HUES64 (cell line): Measurements from ENCODE around the gene C2CD3.
"Not testable (repeated sequence)": the region's sequence is repeated elsewhere in the genome, so short reads cannot be mapped to it uniquely, and the experiment has no call there.

Source experiments
- H3K27ac ChIP-seq: 2 replicates; pipeline ENCODE4 v1.7.0; 2013; ENCODE audit warnings: low read depth, low read length, inconsistent platforms
- H3K27me3 ChIP-seq: 2 replicates; pipeline ENCODE4 v1.6.1; 2013; ENCODE audit warnings: mild to moderate bottlenecking, low read length; ENCODE audit not compliant: insufficient read depth
- H3K36me3 ChIP-seq: 2 replicates; pipeline ENCODE4 v1.6.1; 2013; ENCODE audit warnings: mild to moderate bottlenecking, low read length; ENCODE audit not compliant: insufficient read depth
- H3K4me1 ChIP-seq: 2 replicates; pipeline ENCODE4 v1.6.1; 2013; ENCODE audit warnings: mild to moderate bottlenecking, low read length, moderate library complexity; ENCODE audit not compliant: insufficient read depth
- H3K4me3 ChIP-seq: 2 replicates; pipeline ENCODE4 v1.5.1; 2013; ENCODE audit warnings: mild to moderate bottlenecking, low read length, moderate library complexity
- H3K9ac ChIP-seq: 2 replicates; pipeline ENCODE4 v1.6.1; 2013; ENCODE audit warnings: mild to moderate bottlenecking, low read depth, low read length
- H3K9me3 ChIP-seq: 2 replicates; pipeline ENCODE4 v1.6.1; 2013; ENCODE audit warnings: low read depth, low read length; ENCODE audit not compliant: insufficient read depth
- WGBS: fragments of 150-250, 120-280 bp; methylation state at CpG from one replicate; pipeline ENCODE4 v1.1.7; 2013; ENCODE audit warnings: missing lambda C conversion rate; 5-methylcytosine and 5-hydroxymethylcytosine counted together

The C2CD3 gene

GRCh38 chr11:74061599-74061998, 109.2 kb downstream of the C2CD3 start:
- H3K9ac ChIP-seq, H3K4me3 ChIP-seq, H3K36me3 ChIP-seq, H3K27me3 ChIP-seq, H3K27ac ChIP-seq, H3K4me1 ChIP-seq, H3K9me3 ChIP-seq: not testable (repeated sequence)
- 97% methylated on average over 4 of the region's 4 CpGs for WGBS

GRCh38 chr11:74057249-74058151, 113.3 kb downstream of the C2CD3 start:
- no peak overlapping the region for H3K4me3 ChIP-seq

GRCh38 chr11:74055938-74056337, 114.9 kb downstream of the C2CD3 start:
- no peak overlapping the region for H3K9ac ChIP-seq
- peaks cover 4% of the 10 kb centered on the region; the same call in 1 of the 2 replicates for H3K4me1 ChIP-seq
- peaks cover 8% of the 10 kb centered on the region; the same call in 1 of the 2 replicates for H3K36me3 ChIP-seq
- no peak overlapping the region for H3K27ac ChIP-seq
- no peaks in the 10 kb centered on the region for H3K27me3 ChIP-seq
- H3K4me3 ChIP-seq: no peak overlapping the region
- H3K9me3 ChIP-seq: no peaks in the 10 kb centered on the region

More at GRCh38 chr11:74057249-74058151, 113.3 kb downstream of the C2CD3 start:
- Histone ChIP-seq H3K36me3 (peaks cover 8% of the 10 kb centered on the region; the same call in 1 of the 2 replicates), H3K27ac (no peak overlapping the region), H3K9ac (no peak overlapping the region), H3K4me1 (peaks cover 4% of the 10 kb centered on the region; the same call in 1 of the 2 replicates), H3K27me3 (no peaks in the 10 kb centered on the region), H3K9me3 (no peaks in the 10 kb centered on the region)
- 93% methylated on average over 8 of the region's 8 CpGs for WGBS

- Histone ChIP-seq H3K27me3 (no peaks in the 10 kb centered on the region), H3K4me1 (peaks cover under 1% of the 10 kb centered on the region; the same call in 1 of the 2 replicates), H3K9ac (no peak overlapping the region), H3K4me3 (no peak overlapping the region), H3K27ac (no peak overlapping the region), H3K36me3 (peaks cover 27% of the 10 kb centered on the region; the same call in 1 of the 2 replicates), H3K9me3 (no peaks in the 10 kb centered on the region)
- WGBS: 93% methylated on average over 3 of the region's 3 CpGs
These were observed 120.3 kb downstream of the C2CD3 start for GRCh38 chr11:74050465-74050864.

DNA sequence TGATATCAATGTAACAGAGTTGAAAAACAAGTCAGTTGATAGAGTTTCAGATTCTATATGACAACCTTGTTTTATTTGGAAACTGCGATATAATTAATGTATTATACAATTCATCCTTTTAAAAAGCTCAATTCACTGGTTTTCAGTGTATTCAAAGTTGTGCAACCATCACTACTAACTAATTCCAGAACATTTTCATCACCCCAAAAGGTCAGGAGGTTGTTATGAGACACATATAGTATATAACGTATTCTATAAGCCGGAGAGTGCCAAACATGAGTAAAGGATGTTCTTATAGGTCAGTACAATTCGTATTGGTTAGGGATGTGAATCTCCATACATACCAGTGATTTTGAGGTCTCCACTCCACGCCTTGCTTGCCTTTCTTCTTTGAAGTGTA, 121.8 kb downstream of the C2CD3 start:
- no peaks in the 10 kb centered on the region for H3K9me3 ChIP-seq
- no peak overlapping the region for H3K4me3 ChIP-seq
- H3K36me3 ChIP-seq: peaks cover 27% of the 10 kb centered on the region; the same call in 1 of the 2 replicates
- peaks cover 9% of the 10 kb centered on the region; the same call in 1 of the 2 replicates for H3K4me1 ChIP-seq
- WGBS: 96% methylated on average over 4 of the region's 5 CpGs
- no peak overlapping the region for H3K27ac ChIP-seq
- H3K27me3 ChIP-seq: no peaks in the 10 kb centered on the region
- no peak overlapping the region for H3K9ac ChIP-seq

DNA sequence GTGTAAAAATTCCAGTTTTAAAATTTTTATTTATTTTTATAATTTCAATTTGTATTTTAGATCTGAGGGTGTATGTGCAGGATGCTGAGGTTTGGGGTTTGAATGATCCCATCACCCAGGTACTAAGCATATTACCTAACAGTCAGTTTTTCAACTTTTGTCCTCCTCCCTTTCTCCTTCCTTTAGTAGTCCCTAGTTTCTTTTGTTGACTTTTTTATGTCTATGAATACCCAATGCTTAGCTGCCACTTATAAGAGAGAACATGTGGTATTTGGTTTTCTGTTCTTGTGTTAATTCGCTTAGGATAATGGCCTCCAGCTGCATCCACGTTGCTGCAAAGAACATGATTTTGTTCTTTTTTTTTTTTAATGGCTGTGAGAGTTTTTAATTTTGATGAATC, 126.3 kb downstream of the C2CD3 start:
- H3K9me3 ChIP-seq: no peaks in the 10 kb centered on the region
- H3K4me1 ChIP-seq: peaks cover 9% of the 10 kb centered on the region; the same call in 1 of the 2 replicates
- no peak overlapping the region for H3K4me3 ChIP-seq
- no peak overlapping the region for H3K9ac ChIP-seq
- no peaks in the 10 kb centered on the region for H3K27me3 ChIP-seq
- 56% methylated on average over 2 of the region's 2 CpGs for WGBS
- no peak overlapping the region for H3K27ac ChIP-seq
- peaks cover 44% of the 10 kb centered on the region for H3K36me3 ChIP-seq

- H3K27ac ChIP-seq: no peak overlapping the region
- H3K27me3 ChIP-seq: no peaks in the 10 kb centered on the region
- no peak overlapping the region for H3K4me3 ChIP-seq
- H3K36me3 ChIP-seq: peaks cover 52% of the 10 kb centered on the region
- 88% methylated on average over 1 of the region's 1 CpG for WGBS
- H3K9me3 ChIP-seq: no peaks in the 10 kb centered on the region
- peaks cover 9% of the 10 kb centered on the region; the same call in 1 of the 2 replicates for H3K4me1 ChIP-seq
- H3K9ac ChIP-seq: no peak overlapping the region
These were observed 127.4 kb downstream of the C2CD3 start for GRCh38 chr11:74043450-74043849.

DNA sequence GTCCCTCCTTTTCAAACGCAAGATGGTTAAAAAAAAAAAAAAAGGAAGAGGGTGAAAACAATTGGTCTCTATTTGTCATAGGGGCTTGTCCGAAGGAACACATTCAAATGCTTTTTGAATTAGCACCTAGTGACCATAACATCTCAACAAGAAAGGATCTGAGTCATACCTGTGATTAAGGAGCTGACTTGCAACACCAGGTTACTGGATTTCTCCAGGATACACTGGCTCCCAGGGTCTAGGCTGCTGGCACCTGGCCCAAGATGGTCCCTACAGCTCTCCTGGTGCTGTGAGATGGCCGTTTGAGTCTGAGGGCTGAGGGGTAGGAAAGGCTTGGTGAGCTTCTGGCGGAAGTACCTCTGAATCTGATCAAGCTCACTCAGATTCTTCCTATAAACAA, 133.5 kb downstream of the C2CD3 start:
- H3K36me3 ChIP-seq: peaks cover 70% of the 10 kb centered on the region
- 92% methylated on average over 3 of the region's 4 CpGs for WGBS

DNA sequence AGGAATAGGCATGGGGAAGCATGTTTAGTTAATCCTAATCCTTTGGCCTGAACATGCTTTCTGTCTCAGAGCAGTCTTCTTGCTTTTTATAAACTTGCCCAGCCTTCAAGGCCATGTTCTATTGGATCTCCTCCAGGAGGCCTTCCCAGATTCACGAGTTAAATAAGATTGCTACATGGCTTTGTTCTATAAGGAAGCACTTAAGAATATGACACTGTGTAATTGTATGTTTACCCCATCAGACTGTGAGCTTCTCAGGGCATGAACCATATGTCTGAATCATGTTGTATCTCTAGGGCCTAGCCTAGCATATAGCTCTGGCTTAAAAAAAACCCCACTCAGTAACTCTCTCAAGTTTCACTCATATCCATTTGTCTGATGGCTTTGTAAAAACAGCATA, 135.5 kb downstream of the C2CD3 start:
- no peak overlapping the region for H3K27ac ChIP-seq
- H3K9me3 ChIP-seq: no peaks in the 10 kb centered on the region
- H3K27me3 ChIP-seq: no peaks in the 10 kb centered on the region
- no peaks in the 10 kb centered on the region for H3K4me1 ChIP-seq
- no peak overlapping the region for H3K4me3 ChIP-seq
- H3K36me3 ChIP-seq: peaks cover 65% of the 10 kb centered on the region
- WGBS: 92% methylated on average over 1 of the region's 1 CpG
- H3K9ac ChIP-seq: no peak overlapping the region

More for the DNA sequence above, 133.5 kb downstream of the C2CD3 start:
- H3K27ac ChIP-seq: no peak overlapping the region
- no peaks in the 10 kb centered on the region for H3K27me3 ChIP-seq
- H3K9ac ChIP-seq: no peak overlapping the region
- H3K9me3 ChIP-seq: no peaks in the 10 kb centered on the region
- H3K4me3 ChIP-seq: no peak overlapping the region
- no peaks in the 10 kb centered on the region for H3K4me1 ChIP-seq

DNA sequence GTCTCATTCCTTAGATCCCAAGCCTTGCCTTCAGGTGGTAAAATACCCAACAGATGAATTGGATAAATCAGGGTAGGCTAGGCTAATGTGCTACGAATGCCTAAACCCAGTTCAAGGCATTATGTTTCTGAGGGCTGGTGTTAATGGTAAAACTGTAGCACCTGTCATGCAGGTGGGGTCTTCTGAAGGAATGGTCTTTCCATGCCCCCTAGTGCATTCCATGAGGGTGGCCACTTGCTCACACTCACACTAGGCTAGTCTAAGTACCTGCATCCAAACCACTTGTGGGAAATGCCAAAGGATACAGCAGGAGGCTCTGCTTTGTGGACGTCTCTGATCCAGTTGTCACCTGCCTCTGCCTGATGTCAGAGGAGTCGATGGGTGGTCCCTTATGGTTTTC, 137.8 kb downstream of the C2CD3 start:
- Histone ChIP-seq H3K27me3 (no peaks in the 10 kb centered on the region), H3K4me3 (no peak overlapping the region), H3K4me1 (no peaks in the 10 kb centered on the region), H3K9ac (no peak overlapping the region), H3K36me3 (peaks cover 56% of the 10 kb centered on the region), H3K9me3 (no peaks in the 10 kb centered on the region), H3K27ac (no peak overlapping the region)
- WGBS: 93% methylated on average over 3 of the region's 3 CpGs

DNA sequence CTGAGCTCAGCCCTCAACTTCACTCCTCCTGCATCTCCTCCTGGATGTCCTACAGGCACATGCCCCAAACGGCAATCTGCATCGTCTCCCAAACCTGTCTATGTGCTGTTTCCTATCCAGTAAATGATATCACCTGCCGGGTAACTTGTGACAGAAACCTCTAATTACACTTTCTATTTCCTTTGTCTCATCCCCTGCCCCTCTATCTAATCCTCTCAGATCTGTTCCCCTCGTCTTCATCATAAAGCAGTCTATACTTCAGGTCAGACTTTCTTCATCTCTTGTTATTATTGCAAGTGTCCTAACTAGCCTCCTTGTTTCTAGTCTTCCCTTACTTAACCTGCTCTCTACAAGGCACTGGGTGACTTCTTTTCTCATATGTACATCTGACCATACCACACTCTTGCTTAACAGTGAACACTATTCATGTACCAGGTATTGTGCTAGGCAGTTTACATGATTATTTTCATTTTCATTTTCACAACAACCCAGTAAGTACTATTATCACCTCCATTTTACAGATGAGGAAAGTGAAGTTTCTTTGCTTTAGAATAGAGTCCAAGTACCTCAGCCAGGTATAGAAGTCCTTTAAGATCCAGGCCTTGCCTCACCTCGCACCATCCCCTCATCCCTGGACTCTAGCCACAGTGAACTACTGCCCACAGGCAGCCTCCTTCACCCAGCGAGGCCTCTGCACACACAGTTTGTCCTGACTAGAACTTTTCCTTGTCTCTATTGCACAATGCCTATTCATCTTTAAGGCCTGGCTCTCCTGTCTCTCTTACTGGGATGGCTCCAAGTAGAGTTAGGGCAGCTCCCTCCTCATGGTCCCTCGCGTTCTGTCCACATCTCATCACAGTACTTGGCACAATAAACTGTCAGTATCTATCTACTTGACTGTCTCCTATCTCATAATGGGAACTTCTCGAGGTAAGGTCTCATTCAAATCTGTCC, 139.8 kb downstream of the C2CD3 start:
- no peaks in the 10 kb centered on the region for H3K4me1 ChIP-seq
- no peaks in the 10 kb centered on the region for H3K27me3 ChIP-seq
- WGBS: 92% methylated on average over 9 of the region's 9 CpGs
- no peaks in the 10 kb centered on the region for H3K9me3 ChIP-seq
- peaks cover 42% of the 10 kb centered on the region for H3K36me3 ChIP-seq
- H3K4me3 ChIP-seq: no peak overlapping the region
- H3K9ac ChIP-seq: no peak overlapping the region
- H3K27ac ChIP-seq: no peak overlapping the region
